ENCODE measurements around the gene C14orf132. TPM values are rescaled to one million over a fixed set of nuclear protein-coding genes. Genes with fewer than 3 reads are reported as not detected.

Gene C14orf132
- total and polyA plus RNA-seq, 9 donors, result 3.9 to 20.3 (median 7.7) TPM

- no peaks in the 10 kb centered on the region for H3K27me3 ChIP-seq
These were observed 16.8 kb downstream of the C14orf132 start for GRCh38 chr14:96055753-96056508.

GRCh38 chr14:96056509-96057422 is 17.6 kb downstream of the C14orf132 start:
- TF ChIP-seq CTCF (IDR thresholded peaks at IDR 0.05), result no peak
- no peak for TF ChIP-seq EP300 (IDR thresholded peaks at IDR 0.05)
- TF ChIP-seq POLR2A (IDR thresholded peaks at IDR 0.05), result no peak
- DNase-seq, result no peak
- Histone ChIP-seq H3K27ac (no peak overlapping the region), H3K4me1 (ENCODE audit: insufficient read depth) (no peaks in the 10 kb centered on the region), H3K4me3 (no peak overlapping the region), H3K36me3 (no peaks in the 10 kb centered on the region), H3K27me3 (no peaks in the 10 kb centered on the region), H3K9me3 (no peaks in the 10 kb centered on the region)
- intact Hi-C loops (cut with DNase I), result no loop called here
- 79 to 90% (median 86%) methylated on average over 7 of the region's 7 CpGs for WGBS, 3 donors

More at GRCh38 chr14:96055753-96056508, 16.8 kb downstream of the C14orf132 start:
- no peaks in the 10 kb centered on the region for H3K4me1 ChIP-seq (ENCODE audit: insufficient read depth)
- H3K36me3 ChIP-seq, result no peaks in the 10 kb centered on the region
- TF ChIP-seq CTCF (IDR thresholded peaks at IDR 0.05), result no peak
- TF ChIP-seq EP300 (IDR thresholded peaks at IDR 0.05), result no peak
- TF ChIP-seq POLR2A (IDR thresholded peaks at IDR 0.05), result no peak
- H3K9me3 ChIP-seq, result no peaks in the 10 kb centered on the region
- intact Hi-C loops (cut with DNase I), result no loop called here
- no peak for DNase-seq
- H3K27ac ChIP-seq, result no peak overlapping the region
- H3K4me3 ChIP-seq, result no peak overlapping the region
- 75 to 77% (median 76%) methylated on average over 10 of the region's 10 CpGs for WGBS, 3 donors

- no peak for TF ChIP-seq POLR2A (IDR thresholded peaks at IDR 0.05)
- no peak for TF ChIP-seq EP300 (IDR thresholded peaks at IDR 0.05)
- TF ChIP-seq CTCF (IDR thresholded peaks at IDR 0.05), result no peak
- Histone ChIP-seq H3K27me3 (no peaks in the 10 kb centered on the region), H3K27ac (no peak overlapping the region), H3K9me3 (no peaks in the 10 kb centered on the region), H3K4me3 (no peak overlapping the region), H3K36me3 (no peaks in the 10 kb centered on the region), H3K4me1 (ENCODE audit: insufficient read depth) (no peaks in the 10 kb centered on the region)
- WGBS, 3 donors, result 92 to 97% (median 94%) methylated on average over 9 of the region's 9 CpGs
- intact Hi-C loops (cut with DNase I), result no loop called here
- DNase-seq, result no peak
These were observed 18.6 kb downstream of the C14orf132 start for GRCh38 chr14:96057738-96058137.

GRCh38 chr14:96058576-96059200 is 19.5 kb downstream of the C14orf132 start:
- no peak for TF ChIP-seq EP300 (IDR thresholded peaks at IDR 0.05)
- H3K4me3 ChIP-seq, result no peak overlapping the region
- no peaks in the 10 kb centered on the region for H3K27me3 ChIP-seq
- WGBS, 3 donors, result 87 to 92% (median 90%) methylated on average over 5 of the region's 5 CpGs
- no peak overlapping the region for H3K27ac ChIP-seq
- H3K36me3 ChIP-seq, result no peaks in the 10 kb centered on the region
- intact Hi-C loops (cut with DNase I), result no loop called here
- H3K4me1 ChIP-seq (ENCODE audit: insufficient read depth), result no peaks in the 10 kb centered on the region
- DNase-seq, result no peak
- H3K9me3 ChIP-seq, result no peaks in the 10 kb centered on the region
